HepG2 (cell line): ENCODE measurements around the gene MAOB. TPM values are rescaled to one million over a fixed set of nuclear protein-coding genes. Genes with fewer than 3 reads are reported as not detected.

Source experiments
- ATAC-seq: fragments of 200-7000 bp; cut with Tn5 transposase; 3 replicates; pipeline ENCODE4 v1.9.1; 2020; ENCODE audit warnings: mild to moderate bottlenecking, moderate library complexity
- BruUV-seq: library from RNA; stranded (reverse); fragments of 400-500 nt; replicated peaks from 2 replicates; lab custom pipeline; 2021; lab: Mats Ljungman, UMichigan
- CTCF ChIA-PET: fragments of 300-600 bp; formaldehyde crosslinking; extraction: SDS; loops from one replicate; lab custom pipeline; 2021; ENCODE audit warnings: low total read pairs, inconsistent platforms, low intra/inter-chr PET ratio; lab: Yijun Ruan, JAX
- POLR2A ChIA-PET: fragments of 350-600 bp; sonication (Branson Sonifier 250); formaldehyde crosslinking; loops from one replicate; lab custom pipeline; 2020; ENCODE audit warnings: antibody characterized with exemption, inconsistent platforms; lab: Yijun Ruan, JAX
- DNase-seq: peaks from one replicate; pipeline ENCODE4 v3.0.0-alpha.2; 2015; ENCODE audit warnings: low spot score
- FAIRE-seq: peaks from 3 replicates; lab custom pipeline; 2011; peaks lifted over from hg19 to GRCh38; lab: Jason Lieb, UNC
- H2AFZ ChIP-seq: one replicate; pipeline ENCODE4 v1.6.1; 2011; ENCODE audit warnings: low read length, inconsistent platforms
- H3K27ac ChIP-seq: fragments of 300-600 bp; 3 replicates; pipeline ENCODE4 v1.8.0; 2011; ENCODE audit warnings: mixed run types, mild to moderate bottlenecking, mixed read lengths, low read length, inconsistent platforms; ENCODE audit not compliant: insufficient read depth; ENCODE audit errors: extremely low read length
- H3K27me3 ChIP-seq, 2 experiments: fragments of 200-600 bp in 1 of 2; 2 replicates in 1 of 2; 3 replicates in 1 of 2; pipeline versions ENCODE4 v1.6.0 to v1.8.0; 2011; ENCODE audit warnings: low read length in 2 of 2, mild to moderate bottlenecking in 2 of 2, moderate library complexity in 2 of 2, inconsistent platforms in 1 of 2; ENCODE audit not compliant: insufficient read depth in 2 of 2, control insufficient read depth in 1 of 2
- H3K36me3 ChIP-seq, 2 experiments: fragments of 200-600 bp in 1 of 2; replicated peaks in 1 of 2; 2 replicates in 1 of 2; 3 replicates in 1 of 2; pipeline versions ENCODE4 v1.5.1 to v1.8.0; 2011; ENCODE audit warnings: low read length in 2 of 2, inconsistent platforms in 1 of 2; ENCODE audit not compliant: insufficient read depth in 2 of 2, control insufficient read depth in 1 of 2
- H3K4me1 ChIP-seq: 2 replicates; pipeline ENCODE4 v1.5.1; 2012; ENCODE audit warnings: low read length, inconsistent platforms; ENCODE audit not compliant: insufficient read depth
- H3K4me2 ChIP-seq: 2 replicates; pipeline ENCODE4 v1.6.0; 2011; ENCODE audit warnings: low read depth, low read length, inconsistent platforms
- H3K4me3 ChIP-seq, 3 experiments: fragments of 200-600 bp in 1 of 3; sonication (generic), shearing (Covaris generic) in 1 of 3; replicated peaks in 1 of 3; 2 replicates each; pipeline ENCODE4 v1.5.1; 2011 to 2016; ENCODE audit warnings: low read length in 3 of 3, inconsistent platforms in 2 of 3, low read depth in 2 of 3, mild to moderate bottlenecking in 2 of 3, control low read depth in 1 of 3, mixed read lengths in 1 of 3; ENCODE audit not compliant: insufficient read depth in 1 of 3
- H3K79me2 ChIP-seq: one replicate; pipeline ENCODE4 v1.6.1; 2011; ENCODE audit warnings: low read length, inconsistent platforms; ENCODE audit not compliant: insufficient read depth
- H3K9ac ChIP-seq: 2 replicates; pipeline ENCODE4 v1.6.0; 2011; ENCODE audit warnings: mild to moderate bottlenecking, low read depth, low read length, inconsistent platforms; ENCODE audit not compliant: insufficient read depth
- H3K9me3 ChIP-seq: 2 replicates; pipeline ENCODE4 v1.5.1; 2012; ENCODE audit warnings: mild to moderate bottlenecking, low read length
- H4K20me1 ChIP-seq: 2 replicates; pipeline ENCODE4 v1.6.0; 2011; ENCODE audit warnings: inconsistent platforms, mild to moderate bottlenecking, low read length, moderate library complexity; ENCODE audit not compliant: insufficient read depth
- ATF6 ChIP-seq: sonication (generic); formaldehyde crosslinking; conservative IDR thresholded peaks from 2 replicates; pipeline ENCODE4 v1.4.0; 2020; ENCODE audit warnings: missing genetic modification reagents
- CTCF ChIP-seq: sonication (generic); formaldehyde crosslinking; IDR thresholded peaks from 2 replicates; pipeline ENCODE4 v1.5.0; 2020; ENCODE audit warnings: mild to moderate bottlenecking, missing genetic modification reagents, moderate library complexity
- DZIP1 ChIP-seq: sonication (generic); formaldehyde crosslinking; IDR thresholded peaks from 2 replicates; pipeline ENCODE4 v1.5.0; 2020; ENCODE audit warnings: mild to moderate bottlenecking, missing genetic modification reagents
- ELF3 ChIP-seq: IDR thresholded peaks from 2 replicates; pipeline ENCODE4 v1.6.1; 2016; ENCODE audit warnings: missing genetic modification reagents, missing compliant biosample characterization
- RAD21 ChIP-seq: fragments of 450-650 bp; formaldehyde crosslinking; IDR thresholded peaks from 2 replicates; pipeline ENCODE4 v1.5.0; 2020; ENCODE audit warnings: mild to moderate bottlenecking
- SMC3 ChIP-seq: IDR thresholded peaks from 2 replicates; pipeline ENCODE4 v1.6.1; 2011; ENCODE audit warnings: low read length, improper control_type of control experiment
- STAG1 ChIP-seq: sonication (generic); formaldehyde crosslinking; IDR thresholded peaks from 2 replicates; pipeline ENCODE4 v1.4.0; 2020; ENCODE audit warnings: missing genetic modification reagents
- ZNF577 ChIP-seq: sonication (generic); formaldehyde crosslinking; IDR thresholded peaks from 2 replicates; pipeline ENCODE4 v1.4.0; 2020; ENCODE audit warnings: mild to moderate bottlenecking, low read depth, missing genetic modification reagents, borderline replicate concordance
- WGBS: methylation state at CpG from one replicate; pipeline ENCODE4 v1.1.6; 2017; ENCODE audit warnings: low lambda C conversion rate; 5-methylcytosine and 5-hydroxymethylcytosine counted together
- in situ Hi-C: cut with HindIII; loops from 2 replicates; pipeline ENCODE4 v1.10.0; 2017; ENCODE audit warnings: low pct_unique_long_range_greater_than_20kb; ENCODE audit not compliant: extremely low pct_ligation_motif_present
- intact Hi-C: fragments of 100-400 bp; cut with micrococcal nuclease; formaldehyde crosslinking; loops from one replicate; pipeline ENCODE4 v1.10.0; 2022; ENCODE audit not compliant: unreplicated experiment
- polyA plus RNA-seq, 8 experiments: library from polyadenylated mRNA; depleted of rRNA in 3 of 8; stranded (reverse) in 7 of 8; unstranded in 1 of 8; fragments of >200 nt; fragmentation: Illumina TruSeq in 4 of 8; extraction: Trizol in 4 of 8; gene quantifications; 2 replicates each; pipeline versions ENCODE4 v1.2.1 to v1.2.3, GENCODE V29; 2011 to 2016; ENCODE audit warnings: low read depth in 4 of 8, missing spikeins in 1 of 8, mixed read lengths in 1 of 8; ENCODE audit not compliant: insufficient read depth in 1 of 8
- total RNA-seq, 5 experiments: library from RNA; depleted of rRNA; stranded (reverse); fragments of >200 nt; fragmentation: Illumina TruSeq; extraction: Trizol; gene quantifications; 2 replicates each; pipeline ENCODE4 v1.2.3, GENCODE V29; 2016; ENCODE audit warnings: low read depth in 1 of 5

MAOB gene
- total and polyA plus RNA-seq, 2 of the 13 experiments (the other 11 are each of a cell fraction or from before 2014, with no cell fraction given): 11.0 to 19.0 TPM

GRCh38 chrX:43750248-43750676 is 132.0 kb downstream of the MAOB start:
- no peak overlapping the region for H3K4me2 ChIP-seq
- peak; percentile 89 for TF ChIP-seq STAG1 (CRISPR knock-in tag)
- peak; percentile 86 for TF ChIP-seq SMC3
- TF ChIP-seq RAD21: peak; percentile 79
- no peak for TF ChIP-seq ELF3 (CRISPR knock-in tag)
- TF ChIP-seq CTCF (CRISPR knock-in tag): peak; percentile 77
- TF ChIP-seq, all 625 proteins: peak for 4
- H3K27me3 ChIP-seq: no peaks in the 10 kb centered on the region
- DNase-seq: peak; percentile 57
- ATAC-seq: peak; percentile 88
- 7% methylated on average over 5 of the region's 6 CpGs for WGBS
- in situ Hi-C loops (loop anchor here (10.0 kb wide), 1 partner anchor 395 kb away; no protein-coding TSS in a partner anchor), intact Hi-C loops (loop anchor here (1.0 to 5.0 kb wide), 2 partner anchors 93 to 191 kb away; partner anchors contain the start of gene MAOA)
- no peak overlapping the region for H3K4me3 ChIP-seq
- no peak overlapping the region for H2AFZ ChIP-seq
- H3K4me1 ChIP-seq: 0 out of 2 replicates have a peak, but pooled peaks cover 9% of the 10 kb centered on the region
- peak; percentile 73 for FAIRE-seq
- no TSS peak for BruUV-seq
- H3K9ac ChIP-seq: no peak overlapping the region
- ChIA-PET CTCF (interaction anchor here (4.1 kb wide), 1 partner anchor 191 kb away, joined by 49 read pairs; no protein-coding TSS in a partner anchor), POLR2A (interaction anchor here (1.3 kb wide), 1 partner anchor 94 kb away, joined by 5 read pairs; the partner anchor contains the start of gene MAOA)
- no peaks in the 10 kb centered on the region for H3K36me3 ChIP-seq
- no peaks in the 10 kb centered on the region for H4K20me1 ChIP-seq
- H3K79me2 ChIP-seq: no peaks in the 10 kb centered on the region
- no peaks in the 10 kb centered on the region for H3K9me3 ChIP-seq
- no peak overlapping the region for H3K27ac ChIP-seq

- Histone ChIP-seq H4K20me1 (no peaks in the 10 kb centered on the region), H3K4me1 (0 out of 2 replicates have a peak, but pooled peaks cover 9% of the 10 kb centered on the region), H2AFZ (no peak overlapping the region), H3K4me2 (no peak overlapping the region), H3K4me3 (no peak overlapping the region), H3K9ac (no peak overlapping the region), H3K36me3 (0 out of 5 replicates have a peak, but pooled peaks cover 0 to 2% of the 10 kb centered on the region in 2 experiments), H3K9me3 (no peaks in the 10 kb centered on the region), H3K27ac (no peak overlapping the region), H3K79me2 (no peaks in the 10 kb centered on the region), H3K27me3 (no peaks in the 10 kb centered on the region)
- no peak for TF ChIP-seq DZIP1 (CRISPR knock-in tag)
- no peak for TF ChIP-seq ATF6
- TF ChIP-seq ZNF577 (CRISPR knock-in tag): no peak
- DNase-seq: no peak
- in situ Hi-C loops: loop anchor here (5.0 to 10.0 kb wide), 2 partner anchors 93 to 185 kb away; partner anchors contain the start of gene MAOA
- ChIA-PET POLR2A (no interaction called here), CTCF (no interaction called here)
- WGBS: 87% methylated on average over 2 of the region's 2 CpGs
- ATAC-seq: no peak
- no peak for FAIRE-seq
- no TSS peak for BruUV-seq
- intact Hi-C loops: no loop called here
Observed at GRCh38 chrX:43747476-43747875, 134.8 kb downstream of the MAOB start.
